HCT116 (cell line): ENCODE measurements around the gene OVCH2. TPM values are rescaled to one million over a fixed set of nuclear protein-coding genes. Genes with fewer than 3 reads are reported as not detected.

Source experiments
- ATAC-seq: fragments of 200-7000 bp; cut with Tn5 transposase; 2 replicates; pipeline ENCODE4 v1.9.1; 2020; ENCODE audit warnings: mild to moderate bottlenecking, moderate library complexity
- BruUV-seq: library from RNA; stranded (reverse); fragments of 400-500 nt; replicated peaks from 2 replicates; lab custom pipeline; 2021; lab: Mats Ljungman, UMichigan
- CTCF ChIA-PET: fragments of 300-600 bp; sonication (Branson Sonifier 250); formaldehyde crosslinking; loops from one replicate; lab custom pipeline; 2021; ENCODE audit warnings: antibody characterized with exemption; lab: Charles Lee
- POLR2A ChIA-PET: fragments of 300-600, 350-600 bp; sonication (Branson Sonifier 250); formaldehyde crosslinking; loops from one replicate; lab custom pipeline; 2021; ENCODE audit warnings: antibody characterized with exemption; lab: Charles Lee
- RAD21 ChIA-PET, 2 experiments: fragments of 300-600 bp; sonication (Branson Sonifier 250); formaldehyde crosslinking; loops; one replicate each; lab custom pipeline; 2023; ENCODE audit warnings: low total read pairs in 2 of 2; ENCODE audit not compliant: uncharacterized antibody in 2 of 2, unreplicated experiment in 2 of 2, low non-redundant PET in 1 of 2; lab: Charles Lee
- DNase-seq: peaks from one replicate; pipeline ENCODE4 v3.0.0-alpha.2; 2010; ENCODE audit warnings: low read depth, low spot score
- H2AFZ ChIP-seq: fragments of 200-600 bp; shearing (Covaris generic), sonication (generic); 2 replicates; pipeline ENCODE4 v1.6.1; 2017; ENCODE audit warnings: low read depth, mixed run types, mixed read lengths, antibody characterized with exemption, low read length; ENCODE audit not compliant: poor library complexity, severe bottlenecking
- H3K27ac ChIP-seq: 2 replicates; pipeline ENCODE4 v1.5.1; 2012; ENCODE audit warnings: low read depth, low read length
- H3K27me3 ChIP-seq: fragments of 200-600 bp; sonication (generic); 2 replicates; pipeline ENCODE4 v1.6.1; 2016; ENCODE audit warnings: mixed run types, low read length, mixed read lengths; ENCODE audit not compliant: insufficient read depth
- H3K36me3 ChIP-seq, 2 experiments: fragments of 200-500 bp in 1 of 2; fragments of 200-600 bp in 1 of 2; sonication (Bioruptor generic) in 1 of 2; sonication (generic) in 1 of 2; 2 replicates each; pipeline versions ENCODE4 v1.5.1 to v1.6.1; 2014 to 2016; ENCODE audit warnings: low read length in 2 of 2, inconsistent platforms in 1 of 2, mixed read lengths in 1 of 2, mixed run types in 1 of 2; ENCODE audit not compliant: insufficient read depth in 2 of 2, control insufficient read depth in 1 of 2
- H3K4me1 ChIP-seq, 2 experiments: fragments of 200-600 bp in 1 of 2; sonication (generic) in 1 of 2; 2 replicates each; pipeline versions ENCODE4 v1.5.1 to v1.6.1; 2012 to 2017; ENCODE audit warnings: low read length in 2 of 2, inconsistent platforms in 1 of 2, mild to moderate bottlenecking in 1 of 2, mixed read lengths in 1 of 2, mixed run types in 1 of 2, moderate library complexity in 1 of 2; ENCODE audit not compliant: insufficient read depth in 2 of 2, control insufficient read depth in 1 of 2
- H3K4me2 ChIP-seq: fragments of 200-600 bp; sonication (generic); 2 replicates; pipeline ENCODE4 v1.6.1; 2017; ENCODE audit warnings: mixed run types, low read length, mixed read lengths
- H3K4me3 ChIP-seq, 2 experiments: fragments of 200-600 bp in 1 of 2; sonication (generic) in 1 of 2; replicated peaks in 1 of 2; 2 replicates each; pipeline ENCODE4 v1.5.1; 2011 to 2016; ENCODE audit warnings: low read length in 2 of 2, control low read depth in 1 of 2, low read depth in 1 of 2, mild to moderate bottlenecking in 1 of 2, mixed read lengths in 1 of 2, mixed run types in 1 of 2
- H3K79me2 ChIP-seq: fragments of 200-600 bp; sonication (generic); 2 replicates; pipeline ENCODE4 v1.6.1; 2017; ENCODE audit warnings: mild to moderate bottlenecking, mixed run types, low read length, moderate library complexity, mixed read lengths; ENCODE audit not compliant: insufficient read depth
- H3K9ac ChIP-seq: fragments of 200-600 bp; sonication (generic); 2 replicates; pipeline ENCODE4 v1.6.1; 2016; ENCODE audit warnings: low read length, mixed read lengths
- H3K9me2 ChIP-seq: fragments of 200-600 bp; sonication (generic), shearing (Covaris generic); 2 replicates; pipeline ENCODE4 v1.6.1; 2017; ENCODE audit warnings: mixed run types, mild to moderate bottlenecking, moderate library complexity; ENCODE audit not compliant: insufficient read depth
- H3K9me3 ChIP-seq, 2 experiments: fragments of 200-500 bp in 1 of 2; fragments of 200-600 bp in 1 of 2; sonication (Bioruptor generic) in 1 of 2; sonication (generic) in 1 of 2; 2 replicates each; pipeline ENCODE4 v1.6.1; 2014 to 2017; ENCODE audit warnings: low read length in 2 of 2, mixed read lengths in 2 of 2, inconsistent platforms in 1 of 2, low read depth in 1 of 2, mild to moderate bottlenecking in 1 of 2, mixed run types in 1 of 2, moderate library complexity in 1 of 2; ENCODE audit not compliant: control insufficient read depth in 1 of 2, insufficient read depth in 1 of 2
- H4K20me1 ChIP-seq: fragments of 200-600 bp; sonication (generic), shearing (Covaris generic); 2 replicates; pipeline ENCODE4 v1.6.1; 2017; ENCODE audit warnings: mixed run types, mild to moderate bottlenecking, moderate library complexity; ENCODE audit not compliant: insufficient read depth
- CEBPB ChIP-seq: IDR thresholded peaks from 2 replicates; pipeline ENCODE4 v1.6.1; 2012; ENCODE audit warnings: low read depth
- CTCF ChIP-seq, 3 experiments: fragments of 200-600 bp in 1 of 3; sonication (generic) in 1 of 3; IDR thresholded peaks in 2 of 3; conservative IDR thresholded peaks in 1 of 3; 2 replicates each; pipeline ENCODE4 v1.5.1; 2012 to 2017; ENCODE audit warnings: low read depth in 2 of 3, low read length in 2 of 3, antibody characterized with exemption in 1 of 3, borderline replicate concordance in 1 of 3, control low read depth in 1 of 3, mild to moderate bottlenecking in 1 of 3, mixed read lengths in 1 of 3, mixed run types in 1 of 3, moderate library complexity in 1 of 3; ENCODE audit not compliant: insufficient read depth in 1 of 3
- EGR1 ChIP-seq: IDR thresholded peaks from 2 replicates; pipeline ENCODE4 v1.6.1; 2012; ENCODE audit warnings: low read depth
- ELF1 ChIP-seq: IDR thresholded peaks from 2 replicates; pipeline ENCODE4 v1.6.1; 2012; ENCODE audit warnings: low read depth, borderline replicate concordance
- EZH2phosphoT487 ChIP-seq: fragments of 200-600 bp; IDR thresholded peaks from 2 replicates; pipeline ENCODE4 v1.6.1; 2018; ENCODE audit warnings: antibody characterized with exemption, borderline replicate concordance
- MAX ChIP-seq: IDR thresholded peaks from 2 replicates; pipeline ENCODE4 v1.6.1; 2012
- POLR2A ChIP-seq: IDR thresholded peaks from 2 replicates; pipeline ENCODE4 v1.7.0; 2011; ENCODE audit warnings: borderline replicate concordance; ENCODE audit not compliant: insufficient read depth, insufficient read length; ENCODE audit errors: extremely low read depth
- SIN3A ChIP-seq: IDR thresholded peaks from 2 replicates; pipeline ENCODE4 v1.6.1; 2012; ENCODE audit warnings: low read depth
- SRF ChIP-seq: IDR thresholded peaks from 2 replicates; pipeline ENCODE4 v1.6.1; 2012; ENCODE audit warnings: low read depth
- TCF7L2 ChIP-seq: IDR thresholded peaks from 2 replicates; pipeline ENCODE4 v1.7.0; 2011; ENCODE audit warnings: borderline replicate concordance, inconsistent platforms; ENCODE audit not compliant: insufficient read depth, insufficient read length; ENCODE audit errors: extremely low read depth
- YY1 ChIP-seq: IDR thresholded peaks from 2 replicates; pipeline ENCODE4 v1.6.1; 2011; ENCODE audit warnings: low read length, low read depth, moderate library complexity, mild to moderate bottlenecking; ENCODE audit not compliant: insufficient replicate concordance; ENCODE audit errors: extremely low read depth
- ZFX ChIP-seq: fragments of 450-650 bp; IDR thresholded peaks from 2 replicates; pipeline ENCODE4 v1.6.1; 2017
- intact Hi-C: fragments of 100-400 bp; cut with micrococcal nuclease; formaldehyde crosslinking; loops from 2 replicates; pipeline ENCODE4 v1.10.0; 2022
- total RNA-seq: library from RNA; stranded (reverse); gene quantifications from one replicate; pipeline ENCODE4 v1.2.1, GENCODE V29; 2021; ENCODE audit not compliant: unreplicated experiment

OVCH2 gene
- total RNA-seq, 1 experiment from 2014 or later: not detected

- TF ChIP-seq EGR1 (no peak), SIN3A (no peak), POLR2A (no peak), TCF7L2 (no peak), ELF1 (no peak), EZH2phosphoT487 (no peak), YY1 (no peak), CTCF (IDR thresholded peaks at IDR 0.05 in 2 of 3, conservative IDR thresholded peaks at IDR 0.05 in 1 of 3; ENCODE audit: borderline replicate concordance in 1 of 3, insufficient read depth in 1 of 3, low read depth in 2 of 3, low read length in 2 of 3) (no peak), CEBPB (no peak), ZFX (no peak), MAX (no peak), SRF (no peak)
- Histone ChIP-seq H2AFZ (no peak overlapping the region), H3K9me2 (no peaks in the 10 kb centered on the region), H3K4me3 (no peak overlapping the region), H3K36me3 (no peaks in the 10 kb centered on the region), H3K9me3 (no peaks in the 10 kb centered on the region), H3K27ac (no peak overlapping the region), H3K27me3 (peaks cover 71% of the 10 kb centered on the region), H3K79me2 (no peaks in the 10 kb centered on the region), H4K20me1 (no peaks in the 10 kb centered on the region), H3K9ac (no peak overlapping the region), H3K4me2 (no peak overlapping the region), H3K4me1 (no peaks in the 10 kb centered on the region)
- intact Hi-C loops: no loop called here
- DNase-seq: no peak
- ChIA-PET CTCF (no interaction called here), RAD21 (no interaction called here), POLR2A (no interaction called here)
- ATAC-seq: no peak
- BruUV-seq: no TSS peak
Measured at GRCh38 chr11:7692426-7692825, 13.9 kb downstream of the OVCH2 start.
